HepG2 (cell line): ENCODE data around the gene RPS6KB2. TPM values are rescaled to one million over a fixed set of nuclear protein-coding genes. Genes with fewer than 3 reads are reported as not detected.

ENCODE experiments used
- DBP ChIP-seq: sonication (generic); formaldehyde crosslinking; IDR thresholded peaks from 2 replicates; pipeline ENCODE4 v1.4.0; 2020; ENCODE audit warnings: missing genetic modification reagents; ENCODE audit errors: not compliant biosample characterization
- DDIT3 ChIP-seq: sonication (generic); formaldehyde crosslinking; IDR thresholded peaks from 2 replicates; pipeline ENCODE4 v1.4.0; 2020; ENCODE audit warnings: mild to moderate bottlenecking, missing genetic modification reagents
- FOXA3 ChIP-seq: IDR thresholded peaks from 2 replicates; pipeline ENCODE4 v1.6.1; 2016; ENCODE audit warnings: missing genetic modification reagents, missing compliant biosample characterization
- POLR2A ChIP-seq, 2 experiments: IDR thresholded peaks; 2 replicates each; pipeline ENCODE4 v1.6.1; 2011; ENCODE audit warnings: low read depth in 2 of 2, low read length in 2 of 2, mild to moderate bottlenecking in 1 of 2, moderate library complexity in 1 of 2; ENCODE audit not compliant: insufficient read depth in 1 of 2
- RFXANK ChIP-seq: IDR thresholded peaks from 2 replicates; pipeline ENCODE4 v1.6.1; 2016
- SIN3B ChIP-seq: fragments of 150-350 bp; IDR thresholded peaks from 2 replicates; pipeline ENCODE4 v1.6.1; 2014; ENCODE audit warnings: low read length
- SP2 ChIP-seq: sonication (generic); formaldehyde crosslinking; IDR thresholded peaks from 2 replicates; pipeline ENCODE4 v1.5.1; 2020; ENCODE audit warnings: mild to moderate bottlenecking, missing genetic modification reagents
- SSRP1 ChIP-seq: IDR thresholded peaks from 2 replicates; pipeline ENCODE4 v1.6.1; 2016; ENCODE audit warnings: control low read depth
- TCF12 ChIP-seq, 2 experiments: fragments of 450-650 bp in 1 of 2; sonication (generic) in 1 of 2; formaldehyde crosslinking in 1 of 2; IDR thresholded peaks; 2 replicates each; pipeline versions ENCODE4 v1.6.1 to v1.8.0; 2017 to 2022; ENCODE audit warnings: antibody characterized with exemption in 1 of 2, mild to moderate bottlenecking in 1 of 2, missing genetic modification reagents in 1 of 2, moderate library complexity in 1 of 2
- TERF1 ChIP-seq: sonication (generic); formaldehyde crosslinking; IDR thresholded peaks from 2 replicates; pipeline ENCODE4 v1.8.0; 2022; ENCODE audit warnings: mild to moderate bottlenecking, missing genetic modification reagents, moderate library complexity
- THAP8 ChIP-seq: sonication (generic); formaldehyde crosslinking; IDR thresholded peaks from 2 replicates; pipeline ENCODE4 v1.5.1; 2020; ENCODE audit warnings: missing genetic modification reagents, mild to moderate bottlenecking, borderline replicate concordance
- TOE1 ChIP-seq: sonication (generic); formaldehyde crosslinking; IDR thresholded peaks from 2 replicates; pipeline ENCODE4 v1.4.0; 2020; ENCODE audit warnings: mild to moderate bottlenecking, missing genetic modification reagents
- XRCC5 ChIP-seq: fragments of 200-400 bp; formaldehyde crosslinking; optimal IDR thresholded peaks from 2 replicates; pipeline ENCODE3; 2017; ENCODE audit warnings: mild to moderate bottlenecking, low read length
- ZBTB20 ChIP-seq: sonication (generic); formaldehyde crosslinking; IDR thresholded peaks from 2 replicates; pipeline ENCODE4 v1.8.1; 2023; ENCODE audit warnings: missing genetic modification reagents, low read depth, mild to moderate bottlenecking, borderline replicate concordance
- ZBTB38 ChIP-seq: sonication (generic); formaldehyde crosslinking; IDR thresholded peaks from 2 replicates; pipeline ENCODE4 v1.5.1; 2020; ENCODE audit warnings: mild to moderate bottlenecking, missing genetic modification reagents
- ZFP90 ChIP-seq: sonication (generic); formaldehyde crosslinking; IDR thresholded peaks from 2 replicates; pipeline ENCODE4 v1.8.0; 2022; ENCODE audit warnings: missing genetic modification reagents, mild to moderate bottlenecking, inconsistent platforms, borderline replicate concordance
- ZFX ChIP-seq: sonication (generic); formaldehyde crosslinking; IDR thresholded peaks from 2 replicates; pipeline ENCODE4 v1.4.0; 2020; ENCODE audit warnings: mild to moderate bottlenecking, low read depth, missing genetic modification reagents, moderate library complexity
- ZGPAT ChIP-seq: IDR thresholded peaks from 2 replicates; pipeline ENCODE4 v1.6.1; 2016; ENCODE audit warnings: mild to moderate bottlenecking
- ZNF234 ChIP-seq: sonication (generic); formaldehyde crosslinking; conservative IDR thresholded peaks from 2 replicates; pipeline ENCODE4 v1.5.1; 2020; ENCODE audit warnings: mild to moderate bottlenecking, missing genetic modification reagents
- ZNF496 ChIP-seq: sonication (generic); formaldehyde crosslinking; IDR thresholded peaks from 2 replicates; pipeline ENCODE4 v1.8.1; 2023; ENCODE audit warnings: mild to moderate bottlenecking, moderate library complexity, missing genetic modification reagents; ENCODE audit not compliant: insufficient replicate concordance
- ZNF546 ChIP-seq: sonication (generic); formaldehyde crosslinking; conservative IDR thresholded peaks from 2 replicates; pipeline ENCODE4 v1.8.1; 2023; ENCODE audit warnings: mild to moderate bottlenecking, missing genetic modification reagents
- ZNF670 ChIP-seq: sonication (generic); formaldehyde crosslinking; IDR thresholded peaks from 2 replicates; pipeline ENCODE4 v1.8.0; 2022; ENCODE audit warnings: mild to moderate bottlenecking, missing genetic modification reagents, borderline replicate concordance
- ZNF703 ChIP-seq: sonication (generic); formaldehyde crosslinking; IDR thresholded peaks from 2 replicates; pipeline ENCODE4 v1.5.1; 2020; ENCODE audit warnings: missing genetic modification reagents, mild to moderate bottlenecking, moderate library complexity, borderline replicate concordance
- ZNF768 ChIP-seq: sonication (generic); formaldehyde crosslinking; IDR thresholded peaks from 2 replicates; pipeline ENCODE4 v1.4.0; 2020; ENCODE audit warnings: missing genetic modification reagents
- ZNF777 ChIP-seq: sonication (generic); formaldehyde crosslinking; IDR thresholded peaks from 2 replicates; pipeline ENCODE4 v1.4.0; 2020; ENCODE audit warnings: missing genetic modification reagents
- polyA plus RNA-seq, 8 experiments: library from polyadenylated mRNA; depleted of rRNA in 3 of 8; stranded (reverse) in 7 of 8; unstranded in 1 of 8; fragments of >200 nt; fragmentation: Illumina TruSeq in 4 of 8; extraction: Trizol in 4 of 8; gene quantifications; 2 replicates each; pipeline versions ENCODE4 v1.2.1 to v1.2.3, GENCODE V29; 2011 to 2016; ENCODE audit warnings: low read depth in 4 of 8, missing spikeins in 1 of 8, mixed read lengths in 1 of 8; ENCODE audit not compliant: insufficient read depth in 1 of 8
- total RNA-seq, 5 experiments: library from RNA; depleted of rRNA; stranded (reverse); fragments of >200 nt; fragmentation: Illumina TruSeq; extraction: Trizol; gene quantifications; 2 replicates each; pipeline ENCODE4 v1.2.3, GENCODE V29; 2016; ENCODE audit warnings: low read depth in 1 of 5

RPS6KB2 gene
- total and polyA plus RNA-seq, 2 of the 13 experiments (the other 11 are each of a cell fraction or from before 2014, with no cell fraction given), result 52.9 to 54.8 TPM

- peak; percentile 74; the same call in 1 of the 2 replicates for TF ChIP-seq ZNF768 (CRISPR knock-in tag)
- peak; percentile 78 for TF ChIP-seq SIN3B
- TF ChIP-seq TOE1 (CRISPR knock-in tag), result 0 out of 2 replicates have a peak, but pooled peaks have one; percentile 80
- TF ChIP-seq ZBTB38 (CRISPR knock-in tag), result peak; percentile 95
- peak; percentile 62 to 68 for TF ChIP-seq POLR2A (IDR thresholded peaks at IDR 0.05; ENCODE audit: insufficient read depth in 1 of 2, low read depth in 2 of 2, low read length in 2 of 2)
- peak; percentile 56; the same call in 1 of the 2 replicates for TF ChIP-seq ZNF777 (CRISPR knock-in tag)
- TF ChIP-seq ZNF496 (CRISPR knock-in tag), result no peak
- peak; percentile 88 for TF ChIP-seq SP2 (CRISPR knock-in tag)
- TF ChIP-seq ZNF703 (CRISPR knock-in tag), result peak; percentile 76; the same call in 1 of the 2 replicates
- peak; percentile 92; the same call in 1 of the 2 replicates for TF ChIP-seq THAP8 (CRISPR knock-in tag)
- TF ChIP-seq ZBTB20 (CRISPR knock-in tag), result peak; percentile 80; the same call in 1 of the 2 replicates
- no peak for TF ChIP-seq SSRP1 (CRISPR knock-in tag)
- TF ChIP-seq ZNF670, result peak; percentile 97; the same call in 1 of the 2 replicates
- TF ChIP-seq ZNF234 (CRISPR knock-in tag), result peak; percentile 72
- TF ChIP-seq DBP (CRISPR knock-in tag), result peak; percentile 83
- no peak for TF ChIP-seq TERF1
- peak; percentile 88 for TF ChIP-seq ZFX (CRISPR knock-in tag)
- TF ChIP-seq RFXANK (CRISPR knock-in tag), result no peak
- TF ChIP-seq XRCC5, result peak; percentile 61
- peak; percentile 97 for TF ChIP-seq ZNF546 (CRISPR knock-in tag)
- TF ChIP-seq ZFP90 (CRISPR knock-in tag), result peak; percentile 97
- peak; percentile 92 for TF ChIP-seq ZGPAT (CRISPR knock-in tag)
- TF ChIP-seq TCF12 (IDR thresholded peaks at IDR 0.05), result no peak
- no peak; the same call in 1 of the 2 replicates for TF ChIP-seq TCF12 (CRISPR knock-in tag; IDR thresholded peaks at IDR 0.05)
- 0 out of 2 replicates have a peak, but pooled peaks have one; percentile 57 for TF ChIP-seq FOXA3
- 0 out of 2 replicates have a peak, but pooled peaks have one; percentile 78 for TF ChIP-seq DDIT3
These were observed 54.8 kb downstream of the RPS6KB2 start, which contains the start of gene AIP (continued) for GRCh38 chr11:67482827-67483798.
